ENCODE measurements around the gene GPRC5D.

The GPRC5D gene

GRCh38 chr12:12990700-12991468, 38.9 kb upstream of the GPRC5D start:
- no peak overlapping the region for H3K27ac Mint-ChIP-seq
- peaks cover 2% of the 10 kb centered on the region for H3K36me3 Mint-ChIP-seq (ENCODE audit: low read depth)
- no peak overlapping the region for H3K4me3 Mint-ChIP-seq
- no peak for DNase-seq (ENCODE audit: low spot score)
- peaks cover 6% of the 10 kb centered on the region for H3K4me1 Mint-ChIP-seq (ENCODE audit: low read depth)
- no peaks in the 10 kb centered on the region for H3K27me3 Mint-ChIP-seq (ENCODE audit: low read depth)
- no peaks in the 10 kb centered on the region for H3K9me3 Mint-ChIP-seq

GRCh38 chr12:12987421-12987820, 35.5 kb upstream of the GPRC5D start:
- Mint-ChIP-seq H3K4me3 (no peak overlapping the region), H3K27me3 (ENCODE audit: low read depth) (no peaks in the 10 kb centered on the region), H3K27ac (no peak overlapping the region), H3K4me1 (ENCODE audit: low read depth) (no peaks in the 10 kb centered on the region), H3K36me3 (ENCODE audit: low read depth) (peaks cover 2% of the 10 kb centered on the region), H3K9me3 (no peaks in the 10 kb centered on the region)
- DNase-seq (ENCODE audit: low spot score): no peak

- no peak overlapping the region for H3K27ac Mint-ChIP-seq
- no peak for DNase-seq (ENCODE audit: low spot score)
- no peaks in the 10 kb centered on the region for H3K9me3 Mint-ChIP-seq
- H3K27me3 Mint-ChIP-seq (ENCODE audit: low read depth): no peaks in the 10 kb centered on the region
- H3K4me1 Mint-ChIP-seq (ENCODE audit: low read depth): no peaks in the 10 kb centered on the region
- peaks cover 2% of the 10 kb centered on the region for H3K36me3 Mint-ChIP-seq (ENCODE audit: low read depth)
- H3K4me3 Mint-ChIP-seq: no peak overlapping the region
Measured at GRCh38 chr12:12986775-12987331, 34.9 kb upstream of the GPRC5D start.

GRCh38 chr12:12985817-12986408, 33.9 kb upstream of the GPRC5D start:
- Mint-ChIP-seq H3K9me3 (no peaks in the 10 kb centered on the region), H3K4me1 (ENCODE audit: low read depth) (no peaks in the 10 kb centered on the region), H3K36me3 (ENCODE audit: low read depth) (peaks cover 2% of the 10 kb centered on the region)

GRCh38 chr12:12984149-12984548, 32.2 kb upstream of the GPRC5D start:
- DNase-seq (ENCODE audit: low spot score): no peak
- no peak overlapping the region for H3K4me3 Mint-ChIP-seq
- no peaks in the 10 kb centered on the region for H3K4me1 Mint-ChIP-seq (ENCODE audit: low read depth)
- H3K27ac Mint-ChIP-seq: no peak overlapping the region
- H3K27me3 Mint-ChIP-seq (ENCODE audit: low read depth): no peaks in the 10 kb centered on the region
- peaks cover 2% of the 10 kb centered on the region for H3K36me3 Mint-ChIP-seq (ENCODE audit: low read depth)
- H3K9me3 Mint-ChIP-seq: no peaks in the 10 kb centered on the region

More at GRCh38 chr12:12985817-12986408, 33.9 kb upstream of the GPRC5D start:
- no peak overlapping the region for H3K27ac Mint-ChIP-seq
- no peaks in the 10 kb centered on the region for H3K27me3 Mint-ChIP-seq (ENCODE audit: low read depth)
- DNase-seq (ENCODE audit: low spot score): no peak
- no peak overlapping the region for H3K4me3 Mint-ChIP-seq

- DNase-seq (ENCODE audit: low spot score): no peak
- Mint-ChIP-seq H3K36me3 (ENCODE audit: low read depth) (peaks cover 2% of the 10 kb centered on the region), H3K27ac (no peak overlapping the region), H3K9me3 (no peaks in the 10 kb centered on the region), H3K4me1 (ENCODE audit: low read depth) (no peaks in the 10 kb centered on the region), H3K4me3 (no peak overlapping the region), H3K27me3 (ENCODE audit: low read depth) (no peaks in the 10 kb centered on the region)
Measured at GRCh38 chr12:12983420-12984035, 31.6 kb upstream of the GPRC5D start.

- Mint-ChIP-seq H3K4me3 (no peak overlapping the region), H3K9me3 (no peaks in the 10 kb centered on the region), H3K27me3 (ENCODE audit: low read depth) (no peaks in the 10 kb centered on the region), H3K36me3 (ENCODE audit: low read depth) (peaks cover 2% of the 10 kb centered on the region), H3K27ac (no peak overlapping the region), H3K4me1 (ENCODE audit: low read depth) (no peaks in the 10 kb centered on the region)
- DNase-seq (ENCODE audit: low spot score): no peak
Measured at GRCh38 chr12:12982331-12982730, 30.4 kb upstream of the GPRC5D start.

- DNase-seq (ENCODE audit: low spot score): no peak
- Mint-ChIP-seq H3K4me1 (ENCODE audit: low read depth) (no peaks in the 10 kb centered on the region), H3K27me3 (ENCODE audit: low read depth) (no peaks in the 10 kb centered on the region), H3K9me3 (no peaks in the 10 kb centered on the region), H3K27ac (no peak overlapping the region), H3K36me3 (ENCODE audit: low read depth) (peaks cover 4% of the 10 kb centered on the region), H3K4me3 (no peak overlapping the region)
Measured at GRCh38 chr12:12979731-12980259, 27.8 kb upstream of the GPRC5D start.

GRCh38 chr12:12979126-12979525, 27.2 kb upstream of the GPRC5D start:
- Mint-ChIP-seq H3K4me1 (ENCODE audit: low read depth) (no peaks in the 10 kb centered on the region), H3K27me3 (ENCODE audit: low read depth) (no peaks in the 10 kb centered on the region), H3K27ac (no peak overlapping the region), H3K36me3 (ENCODE audit: low read depth) (peaks cover 11% of the 10 kb centered on the region), H3K4me3 (no peak overlapping the region), H3K9me3 (no peaks in the 10 kb centered on the region)
- no peak for DNase-seq (ENCODE audit: low spot score)

GRCh38 chr12:12977231-12977630, 25.3 kb upstream of the GPRC5D start:
- H3K27ac Mint-ChIP-seq: no peak overlapping the region
- peaks cover 24% of the 10 kb centered on the region for H3K36me3 Mint-ChIP-seq (ENCODE audit: low read depth)

GRCh38 chr12:12976366-12976765, 24.4 kb upstream of the GPRC5D start:
- Mint-ChIP-seq H3K9me3 (peaks cover 12% of the 10 kb centered on the region), H3K4me1 (ENCODE audit: low read depth) (no peaks in the 10 kb centered on the region), H3K27ac (no peak overlapping the region), H3K4me3 (no peak overlapping the region), H3K36me3 (ENCODE audit: low read depth) (peaks cover 27% of the 10 kb centered on the region), H3K27me3 (ENCODE audit: low read depth) (no peaks in the 10 kb centered on the region)
- DNase-seq (ENCODE audit: low spot score): no peak

More at GRCh38 chr12:12977231-12977630, 25.3 kb upstream of the GPRC5D start:
- H3K4me1 Mint-ChIP-seq (ENCODE audit: low read depth): no peaks in the 10 kb centered on the region
- H3K27me3 Mint-ChIP-seq (ENCODE audit: low read depth): no peaks in the 10 kb centered on the region
- DNase-seq (ENCODE audit: low spot score): no peak
- H3K9me3 Mint-ChIP-seq: peaks cover 12% of the 10 kb centered on the region
- H3K4me3 Mint-ChIP-seq: no peak overlapping the region

- Mint-ChIP-seq H3K4me1 (ENCODE audit: low read depth) (no peaks in the 10 kb centered on the region), H3K27me3 (ENCODE audit: low read depth) (no peaks in the 10 kb centered on the region), H3K36me3 (ENCODE audit: low read depth) (peaks cover 27% of the 10 kb centered on the region), H3K4me3 (no peak overlapping the region), H3K27ac (no peak overlapping the region), H3K9me3 (peaks cover 12% of the 10 kb centered on the region)
- no peak for DNase-seq (ENCODE audit: low spot score)
Measured at GRCh38 chr12:12975322-12976077, 23.5 kb upstream of the GPRC5D start.

- no peak for DNase-seq (ENCODE audit: low spot score)
- peaks cover 27% of the 10 kb centered on the region for H3K36me3 Mint-ChIP-seq (ENCODE audit: low read depth)
Measured at GRCh38 chr12:12974211-12974610, 22.2 kb upstream of the GPRC5D start.

More at GRCh38 chr12:12974211-12974610, 22.2 kb upstream of the GPRC5D start:
- Mint-ChIP-seq H3K4me1 (ENCODE audit: low read depth) (no peaks in the 10 kb centered on the region), H3K27me3 (ENCODE audit: low read depth) (no peaks in the 10 kb centered on the region), H3K9me3 (peaks cover 12% of the 10 kb centered on the region), H3K4me3 (no peak overlapping the region), H3K27ac (no peak overlapping the region)
